AG10803 (cell line): ENCODE results near the gene CATSPERE.
A peak's percentile ranks its signal among the peaks of the same experiment; 100 is the strongest.

Experiments used
- DNase-seq: peaks from one replicate; pipeline ENCODE4 v3.0.0; 2010; ENCODE audit warnings: low read depth
- H3K4me3 ChIP-seq: 2 replicates; pipeline ENCODE4 v1.5.1; 2011; ENCODE audit warnings: mild to moderate bottlenecking, low read length, control low read depth
- CTCF ChIP-seq: conservative IDR thresholded peaks from 2 replicates; pipeline ENCODE4 v1.5.1; 2011; ENCODE audit warnings: mild to moderate bottlenecking, low read length, control low read depth, inconsistent platforms

Gene CATSPERE

GRCh38 chr1:244424649-244425334, 36.3 kb upstream of the CATSPERE start:
- no peak overlapping the region for H3K4me3 ChIP-seq
- no peak for DNase-seq
- TF ChIP-seq CTCF = no peak

GRCh38 chr1:244427647-244428046, 33.4 kb upstream of the CATSPERE start:
- TF ChIP-seq CTCF = no peak

GRCh38 chr1:244429818-244430217, 31.3 kb upstream of the CATSPERE start:
- no peak overlapping the region for H3K4me3 ChIP-seq
- DNase-seq = no peak
- no peak for TF ChIP-seq CTCF

More at GRCh38 chr1:244427647-244428046, 33.4 kb upstream of the CATSPERE start:
- no peak for DNase-seq
- H3K4me3 ChIP-seq = no peak overlapping the region

- H3K4me3 ChIP-seq = no peak overlapping the region
- TF ChIP-seq CTCF = no peak
- no peak for DNase-seq
Measured at GRCh38 chr1:244431166-244431565, 29.9 kb upstream of the CATSPERE start.

GRCh38 chr1:244435562-244436205, 25.4 kb upstream of the CATSPERE start:
- no peak overlapping the region for H3K4me3 ChIP-seq
- DNase-seq = peak; percentile 76
- no peak for TF ChIP-seq CTCF

GRCh38 chr1:244436336-244437085, 24.6 kb upstream of the CATSPERE start:
- no peak for TF ChIP-seq CTCF

More at GRCh38 chr1:244436336-244437085, 24.6 kb upstream of the CATSPERE start:
- no peak for DNase-seq
- H3K4me3 ChIP-seq = no peak overlapping the region
